ENCODE data around the gene CHCHD4. TPM values are rescaled to one million over a fixed set of nuclear protein-coding genes. Genes with fewer than 3 reads are reported as not detected.
A peak's percentile ranks its signal among the peaks of the same experiment; 100 is the strongest.

CHCHD4 gene
- total RNA-seq (16.0 and 21.6 TPM in 2 replicates), polyA plus RNA-seq (27.8 and 31.0 TPM in 2 replicates)

GRCh38 chr3:14124615-14125192, at the start of gene CHCHD4, which contains the start of gene TMEM43:
Gene CHCHD4, minus strand, starts transcription at chr3:14124870. Its CDS starts 194 bp downstream, at chr3:14124676.
Gene TMEM43, plus strand, starts transcription at chr3:14125052. Its CDS starts 142 bp downstream, at chr3:14125194.
- no peak for TF ChIP-seq CTCF (IDR thresholded peaks at IDR 0.05; ENCODE audit: low read depth, low read length)
- H3K27ac ChIP-seq, result peak within 1 kb of the TSS; percentile 84

GRCh38 chr3:14172496-14172895, 47.8 kb upstream of the CHCHD4 start:
- Histone ChIP-seq H3K27ac (no peak overlapping the region), H3K9me3 (ENCODE audit: low read depth) (no peaks in the 10 kb centered on the region), H3K27me3 (no peaks in the 10 kb centered on the region), H3K36me3 (peaks cover 44% of the 10 kb centered on the region), H3K4me1 (ENCODE audit: low read depth) (peaks cover under 1% of the 10 kb centered on the region), H3K4me3 (no peak overlapping the region)
- DNase-seq (ENCODE audit: low read depth in 1 of 2, low spot score in 1 of 2), result no peak
- no peak for TF ChIP-seq CTCF (IDR thresholded peaks at IDR 0.05; ENCODE audit: low read depth, low read length)

More at GRCh38 chr3:14124615-14125192, at the start of gene CHCHD4, which contains the start of gene TMEM43:
- no peaks in the 10 kb centered on the region for H3K9me3 ChIP-seq (ENCODE audit: low read depth)
- DNase-seq (ENCODE audit: low read depth in 1 of 2, low spot score in 1 of 2), result peak; percentile 98 to 99
- peaks cover 7% of the 10 kb centered on the region for H3K36me3 ChIP-seq
- H3K4me3 ChIP-seq, result peak within 1 kb of the TSS; percentile 97
- H3K27me3 ChIP-seq, result no peaks in the 10 kb centered on the region
- peaks cover 6% of the 10 kb centered on the region for H3K4me1 ChIP-seq (ENCODE audit: low read depth)

GRCh38 chr3:14170531-14171159, 46.0 kb upstream of the CHCHD4 start:
- Histone ChIP-seq H3K27me3 (no peaks in the 10 kb centered on the region), H3K27ac (no peak overlapping the region), H3K4me1 (ENCODE audit: low read depth) (no peaks in the 10 kb centered on the region), H3K4me3 (no peak overlapping the region), H3K9me3 (ENCODE audit: low read depth) (no peaks in the 10 kb centered on the region), H3K36me3 (peaks cover 58% of the 10 kb centered on the region)
- peak in 1 of 2 donors; percentile 29 for DNase-seq (ENCODE audit: low read depth in 1 of 2, low spot score in 1 of 2)
- TF ChIP-seq CTCF (IDR thresholded peaks at IDR 0.05; ENCODE audit: low read depth, low read length), result no peak

GRCh38 chr3:14169871-14170270, 45.2 kb upstream of the CHCHD4 start:
- H3K27ac ChIP-seq, result no peak overlapping the region
- peaks cover 66% of the 10 kb centered on the region for H3K36me3 ChIP-seq
- no peaks in the 10 kb centered on the region for H3K27me3 ChIP-seq
- H3K4me1 ChIP-seq (ENCODE audit: low read depth), result no peaks in the 10 kb centered on the region
- TF ChIP-seq CTCF (IDR thresholded peaks at IDR 0.05; ENCODE audit: low read depth, low read length), result no peak
- H3K9me3 ChIP-seq (ENCODE audit: low read depth), result no peaks in the 10 kb centered on the region
- no peak overlapping the region for H3K4me3 ChIP-seq
- no peak for DNase-seq (ENCODE audit: low read depth in 1 of 2, low spot score in 1 of 2)

DNA sequence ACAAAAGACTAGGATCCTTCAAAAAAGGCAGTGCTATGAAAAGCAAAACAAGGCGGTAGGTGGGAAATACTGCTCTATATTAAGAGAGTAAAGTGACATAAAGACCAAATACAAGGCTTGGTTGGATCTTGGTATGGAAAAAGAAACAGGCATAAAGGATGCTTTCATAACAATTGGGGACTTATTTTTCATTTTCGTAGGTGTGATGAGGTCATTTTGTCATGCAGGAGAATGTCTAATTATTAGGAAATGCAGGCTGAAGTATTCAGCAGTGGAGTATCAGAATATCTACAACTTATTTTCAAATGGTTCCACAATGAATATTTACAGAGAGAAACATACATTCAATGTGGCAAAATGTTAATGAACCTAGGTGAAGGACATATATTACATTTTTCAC, 44.8 kb upstream of the CHCHD4 start:
- H3K36me3 ChIP-seq, result peaks cover 70% of the 10 kb centered on the region

More for the DNA sequence above, 44.8 kb upstream of the CHCHD4 start:
- DNase-seq (ENCODE audit: low read depth in 1 of 2, low spot score in 1 of 2), result no peak
- Histone ChIP-seq H3K4me3 (no peak overlapping the region), H3K9me3 (ENCODE audit: low read depth) (no peaks in the 10 kb centered on the region), H3K27ac (no peak overlapping the region), H3K4me1 (ENCODE audit: low read depth) (no peaks in the 10 kb centered on the region), H3K27me3 (no peaks in the 10 kb centered on the region)
- no peak for TF ChIP-seq CTCF (IDR thresholded peaks at IDR 0.05; ENCODE audit: low read depth, low read length)

All from cardiac muscle cell (in vitro differentiated cells and primary cell).